Measurements from ENCODE around the gene ACOX1. TPM values are rescaled to one million over a fixed set of nuclear protein-coding genes. Genes with fewer than 3 reads are reported as not detected.
A peak's percentile ranks its signal among the peaks of the same experiment; 100 is the strongest.

The ACOX1 gene
- total and polyA plus RNA-seq, 2 of the 13 experiments (the other 11 are each of a cell fraction or from before 2014, with no cell fraction given) = 86.4 to 120 TPM

- H3K36me3 ChIP-seq (replicated peaks in 1 of 2; ENCODE audit: control insufficient read depth in 1 of 2, insufficient read depth in 2 of 2, low read length in 2 of 2) = peaks cover 15 to 31% of the 10 kb centered on the region in 2 experiments
- H2AFZ ChIP-seq (ENCODE audit: low read length) = peak within 1 kb of the TSS; percentile 89
- WGBS (ENCODE audit: low lambda C conversion rate) = 2% methylated on average over 24 of the region's 69 CpGs
- no TSS peak for BruUV-seq (replicated peaks)
- intact Hi-C loops (cut with micrococcal nuclease; ENCODE audit: unreplicated experiment) = loop anchor here (1.0 to 2.0 kb wide), 2 partner anchors 22 to 74 kb away; partner anchors contain the start of genes ACOX1 and TEN1
- in situ Hi-C loops (cut with HindIII; ENCODE audit: extremely low pct_ligation_motif_present, low pct_unique_long_range_greater_than_20kb) = loop anchor here (5.0 kb wide), 1 partner anchor 102 kb away; no protein-coding TSS in a partner anchor
- H3K9me3 ChIP-seq (ENCODE audit: low read length) = no peaks in the 10 kb centered on the region
- peak; percentile 95 for DNase-seq (ENCODE audit: low spot score)
- H3K4me1 ChIP-seq (ENCODE audit: insufficient read depth, low read length) = peaks cover 38% of the 10 kb centered on the region
- CTCF ChIA-PET (ENCODE audit: low intra/inter-chr PET ratio, low total read pairs) = interaction anchor here (1.1 to 2.8 kb wide), 5 partner anchors 21 to 99 kb away, joined by 3 to 55 read pairs (median 4); partner anchors contain the start of gene FBF1
- H3K4me3 ChIP-seq (replicated peaks in 1 of 3; ENCODE audit: insufficient read depth in 1 of 3, low read depth in 2 of 3, low read length in 3 of 3) = peak within 1 kb of the TSS; percentile 95 to 100 (median 97)
- no peaks in the 10 kb centered on the region; a peak in 1 of 5 replicates for H3K27me3 ChIP-seq (ENCODE audit: control insufficient read depth in 1 of 2, insufficient read depth in 2 of 2, low read length in 2 of 2)
- H3K4me2 ChIP-seq (ENCODE audit: low read depth, low read length) = peak within 1 kb of the TSS; percentile 96
- POLR2A ChIA-PET = interaction anchor here (0.6 to 7.7 kb wide), 33 partner anchors 8 to 201 kb away, joined by 3 to 95 read pairs (median 6); partner anchors contain the start of genes ACOX1, CDK3, FBF1 and SRP68
- no peaks in the 10 kb centered on the region for H4K20me1 ChIP-seq (ENCODE audit: insufficient read depth, low read length)
- peak within 1 kb of the TSS; percentile 89 for H3K9ac ChIP-seq (ENCODE audit: insufficient read depth, low read depth, low read length)
- peak; percentile 70 for FAIRE-seq
- H3K27ac ChIP-seq (ENCODE audit: extremely low read length, insufficient read depth, low read length) = peak within 1 kb of the TSS; percentile 76
- peaks cover 19% of the 10 kb centered on the region for H3K79me2 ChIP-seq (ENCODE audit: insufficient read depth, low read length)
- peak; percentile 97 for ATAC-seq
- TF ChIP-seq, protein P1, sequence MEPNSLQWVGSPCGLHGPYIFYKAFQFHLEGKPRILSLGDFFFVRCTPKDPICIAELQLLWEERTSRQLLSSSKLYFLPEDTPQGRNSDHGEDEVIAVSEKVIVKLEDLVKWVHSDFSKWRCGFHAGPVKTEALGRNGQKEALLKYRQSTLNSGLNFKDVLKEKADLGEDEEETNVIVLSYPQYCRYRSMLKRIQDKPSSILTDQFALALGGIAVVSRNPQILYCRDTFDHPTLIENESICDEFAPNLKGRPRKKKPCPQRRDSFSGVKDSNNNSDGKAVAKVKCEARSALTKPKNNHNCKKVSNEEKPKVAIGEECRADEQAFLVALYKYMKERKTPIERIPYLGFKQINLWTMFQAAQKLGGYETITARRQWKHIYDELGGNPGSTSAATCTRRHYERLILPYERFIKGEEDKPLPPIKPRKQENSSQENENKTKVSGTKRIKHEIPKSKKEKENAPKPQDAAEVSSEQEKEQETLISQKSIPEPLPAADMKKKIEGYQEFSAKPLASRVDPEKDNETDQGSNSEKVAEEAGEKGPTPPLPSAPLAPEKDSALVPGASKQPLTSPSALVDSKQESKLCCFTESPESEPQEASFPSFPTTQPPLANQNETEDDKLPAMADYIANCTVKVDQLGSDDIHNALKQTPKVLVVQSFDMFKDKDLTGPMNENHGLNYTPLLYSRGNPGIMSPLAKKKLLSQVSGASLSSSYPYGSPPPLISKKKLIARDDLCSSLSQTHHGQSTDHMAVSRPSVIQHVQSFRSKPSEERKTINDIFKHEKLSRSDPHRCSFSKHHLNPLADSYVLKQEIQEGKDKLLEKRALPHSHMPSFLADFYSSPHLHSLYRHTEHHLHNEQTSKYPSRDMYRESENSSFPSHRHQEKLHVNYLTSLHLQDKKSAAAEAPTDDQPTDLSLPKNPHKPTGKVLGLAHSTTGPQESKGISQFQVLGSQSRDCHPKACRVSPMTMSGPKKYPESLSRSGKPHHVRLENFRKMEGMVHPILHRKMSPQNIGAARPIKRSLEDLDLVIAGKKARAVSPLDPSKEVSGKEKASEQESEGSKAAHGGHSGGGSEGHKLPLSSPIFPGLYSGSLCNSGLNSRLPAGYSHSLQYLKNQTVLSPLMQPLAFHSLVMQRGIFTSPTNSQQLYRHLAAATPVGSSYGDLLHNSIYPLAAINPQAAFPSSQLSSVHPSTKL (CRISPR knock-in tag; IDR thresholded peaks at IDR 0.05) = peak; percentile 86
- TF ChIP-seq SRSF9 (IDR thresholded peaks at IDR 0.05; ENCODE audit: borderline replicate concordance, insufficient read depth, low read depth, low read length, poor library complexity, severe bottlenecking) (no peak), PRPF4 (IDR thresholded peaks at IDR 0.05; ENCODE audit: low read depth, low read length, poor library complexity, severe bottlenecking) (no peak), AKNA (CRISPR knock-in tag; IDR thresholded peaks at IDR 0.05; ENCODE audit: borderline replicate concordance) (no peak), ZNF136 (CRISPR knock-in tag; IDR thresholded peaks at IDR 0.05; ENCODE audit: low read depth) (peak; percentile 62; the same call in 1 of the 2 replicates), EZH2 (conservative IDR thresholded peaks at IDR 0.05; ENCODE audit: low read depth, low read length) (no peak), NFYB (CRISPR knock-in tag; IDR thresholded peaks at IDR 0.05) (peak; percentile 42; the same call in 1 of the 2 replicates)
- TF ChIP-seq, protein P2, sequence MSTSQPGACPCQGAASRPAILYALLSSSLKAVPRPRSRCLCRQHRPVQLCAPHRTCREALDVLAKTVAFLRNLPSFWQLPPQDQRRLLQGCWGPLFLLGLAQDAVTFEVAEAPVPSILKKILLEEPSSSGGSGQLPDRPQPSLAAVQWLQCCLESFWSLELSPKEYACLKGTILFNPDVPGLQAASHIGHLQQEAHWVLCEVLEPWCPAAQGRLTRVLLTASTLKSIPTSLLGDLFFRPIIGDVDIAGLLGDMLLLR (CRISPR knock-in tag; IDR thresholded peaks at IDR 0.05) = peak; percentile 86
Observed at GRCh38 chr17:75904749-75905521, 74.0 kb downstream of the ACOX1 start, which contains the start of gene MRPL38. Gene MRPL38, minus strand, starts transcription at chr17:75904884. Its CDS starts 9 bp downstream, at chr17:75904875.
